ENCODE results near the gene KDM8.

GRCh38 chr16:27242868-27243590 is 39.7 kb downstream of the KDM8 start:
- TF ChIP-seq POLR2A (IDR thresholded peaks at IDR 0.05) (peak in 1 of 2 donors; percentile 20), CTCF (IDR thresholded peaks at IDR 0.05) (peak in 1 of 4 experiments; percentile 16), POLR2AphosphoS5 (IDR thresholded peaks at IDR 0.05) (peak; percentile 30 to 65 (median 58))

Data from sigmoid colon (tissue), 4 donors.